Breast epithelium (tissue), 3 donors: Measurements from ENCODE around the gene CCDC86.

ENCODE experiments used
- POLR2A ChIP-seq: fragments of 450-650 bp; IDR thresholded peaks from one replicate; pipeline ENCODE4 v1.6.1; 2016; ENCODE audit warnings: antibody characterized with exemption, mild to moderate bottlenecking, moderate library complexity
- TF ChIP-seq, protein P1 (sequence below), 3 donors: fragments of 450-650 bp; IDR thresholded peaks; one replicate each; pipeline ENCODE4 v1.5.1; 2016 to 2017; ENCODE audit warnings: antibody characterized with exemption in 3 of 3, mild to moderate bottlenecking in 3 of 3, moderate library complexity in 3 of 3

DNA sequence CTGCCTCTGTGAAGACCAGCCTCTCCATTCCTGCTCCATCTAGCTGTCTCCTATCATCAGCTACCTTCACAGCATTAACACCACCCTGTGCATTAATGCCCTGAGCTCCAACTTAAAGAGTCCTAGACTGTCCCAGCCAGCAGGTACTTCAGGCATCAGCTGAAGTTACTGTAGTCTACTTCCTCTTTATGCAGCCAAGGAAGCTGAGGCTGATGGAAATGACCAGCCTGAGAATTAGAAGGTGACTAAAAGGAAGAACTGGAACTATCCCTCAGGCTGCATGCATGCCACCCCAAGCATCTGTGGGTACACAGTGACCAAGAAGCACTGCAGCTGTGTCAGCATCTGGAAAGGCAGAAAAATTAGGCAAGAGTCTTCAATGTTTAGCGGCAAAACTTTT lies 28.6 kb upstream of the CCDC86 start:
- TF ChIP-seq, protein P1, sequence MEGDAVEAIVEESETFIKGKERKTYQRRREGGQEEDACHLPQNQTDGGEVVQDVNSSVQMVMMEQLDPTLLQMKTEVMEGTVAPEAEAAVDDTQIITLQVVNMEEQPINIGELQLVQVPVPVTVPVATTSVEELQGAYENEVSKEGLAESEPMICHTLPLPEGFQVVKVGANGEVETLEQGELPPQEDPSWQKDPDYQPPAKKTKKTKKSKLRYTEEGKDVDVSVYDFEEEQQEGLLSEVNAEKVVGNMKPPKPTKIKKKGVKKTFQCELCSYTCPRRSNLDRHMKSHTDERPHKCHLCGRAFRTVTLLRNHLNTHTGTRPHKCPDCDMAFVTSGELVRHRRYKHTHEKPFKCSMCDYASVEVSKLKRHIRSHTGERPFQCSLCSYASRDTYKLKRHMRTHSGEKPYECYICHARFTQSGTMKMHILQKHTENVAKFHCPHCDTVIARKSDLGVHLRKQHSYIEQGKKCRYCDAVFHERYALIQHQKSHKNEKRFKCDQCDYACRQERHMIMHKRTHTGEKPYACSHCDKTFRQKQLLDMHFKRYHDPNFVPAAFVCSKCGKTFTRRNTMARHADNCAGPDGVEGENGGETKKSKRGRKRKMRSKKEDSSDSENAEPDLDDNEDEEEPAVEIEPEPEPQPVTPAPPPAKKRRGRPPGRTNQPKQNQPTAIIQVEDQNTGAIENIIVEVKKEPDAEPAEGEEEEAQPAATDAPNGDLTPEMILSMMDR (IDR thresholded peaks at IDR 0.05), result no peak
- no peak for TF ChIP-seq POLR2A
